Measurements from ENCODE around the gene ZNF169.

DNA sequence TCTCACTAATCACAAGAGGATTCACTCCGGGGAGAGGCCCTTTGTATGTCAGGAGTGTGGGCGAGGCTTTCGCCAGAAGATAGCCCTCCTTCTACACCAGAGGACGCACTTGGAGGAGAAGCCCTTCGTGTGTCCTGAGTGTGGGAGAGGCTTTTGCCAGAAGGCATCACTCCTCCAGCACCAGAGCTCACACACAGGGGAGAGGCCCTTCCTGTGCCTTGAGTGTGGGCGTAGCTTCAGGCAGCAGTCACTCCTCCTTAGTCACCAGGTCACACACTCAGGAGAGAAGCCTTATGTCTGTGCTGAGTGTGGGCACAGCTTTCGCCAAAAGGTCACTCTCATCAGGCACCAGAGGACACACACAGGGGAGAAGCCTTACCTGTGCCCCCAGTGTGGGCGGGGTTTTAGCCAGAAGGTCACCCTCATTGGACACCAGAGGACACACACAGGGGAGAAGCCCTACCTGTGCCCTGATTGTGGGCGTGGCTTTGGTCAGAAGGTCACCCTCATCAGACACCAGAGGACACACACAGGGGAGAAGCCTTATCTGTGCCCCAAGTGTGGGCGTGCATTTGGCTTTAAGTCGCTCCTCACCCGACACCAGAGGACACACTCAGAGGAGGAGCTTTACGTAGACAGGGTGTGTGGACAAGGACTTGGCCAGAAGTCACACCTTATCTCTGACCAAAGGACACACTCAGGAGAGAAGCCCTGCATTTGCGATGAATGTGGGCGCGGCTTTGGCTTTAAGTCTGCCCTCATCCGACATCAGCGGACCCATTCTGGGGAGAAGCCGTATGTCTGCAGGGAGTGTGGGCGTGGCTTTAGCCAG is 41.6 kb downstream of the ZNF169 start:
- TF ChIP-seq ELF4 (IDR thresholded peaks at IDR 0.05): no peak
- TF ChIP-seq SP1 (IDR thresholded peaks at IDR 0.05): no peak
- TF ChIP-seq, protein P1, sequence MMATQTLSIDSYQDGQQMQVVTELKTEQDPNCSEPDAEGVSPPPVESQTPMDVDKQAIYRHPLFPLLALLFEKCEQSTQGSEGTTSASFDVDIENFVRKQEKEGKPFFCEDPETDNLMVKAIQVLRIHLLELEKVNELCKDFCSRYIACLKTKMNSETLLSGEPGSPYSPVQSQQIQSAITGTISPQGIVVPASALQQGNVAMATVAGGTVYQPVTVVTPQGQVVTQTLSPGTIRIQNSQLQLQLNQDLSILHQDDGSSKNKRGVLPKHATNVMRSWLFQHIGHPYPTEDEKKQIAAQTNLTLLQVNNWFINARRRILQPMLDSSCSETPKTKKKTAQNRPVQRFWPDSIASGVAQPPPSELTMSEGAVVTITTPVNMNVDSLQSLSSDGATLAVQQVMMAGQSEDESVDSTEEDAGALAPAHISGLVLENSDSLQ (IDR thresholded peaks at IDR 0.05): no peak
- no peak for TF ChIP-seq HDGF (IDR thresholded peaks at IDR 0.05; ENCODE audit: borderline replicate concordance)
- TF ChIP-seq BHLHE40 (IDR thresholded peaks at IDR 0.05; ENCODE audit: borderline replicate concordance): no peak
- TF ChIP-seq FOXK2 (IDR thresholded peaks at IDR 0.05): no peak
- TF ChIP-seq NFRKB (IDR thresholded peaks at IDR 0.05): no peak
- TF ChIP-seq FOXA1 (IDR thresholded peaks at IDR 0.05): no peak
- TF ChIP-seq TARDBP (IDR thresholded peaks at IDR 0.05): no peak
- TF ChIP-seq ARNT (IDR thresholded peaks at IDR 0.05): no peak
